GM23338 (cell line): ENCODE results near the gene MUC7. TPM values are rescaled to one million over a fixed set of nuclear protein-coding genes. Genes with fewer than 3 reads are reported as not detected.

ENCODE experiments used
- ATAC-seq: fragments of 200-7000 bp; cut with Tn5 transposase; 3 replicates; pipeline ENCODE4 v1.9.1; 2020
- DNase-seq: peaks from one replicate; pipeline ENCODE4 v3.0.0-alpha.2; 2015; ENCODE audit warnings: low spot score
- H2AFZ ChIP-seq: fragments of 200-600 bp; sonication (generic); 2 replicates; pipeline ENCODE4 v1.8.0; 2016; ENCODE audit warnings: antibody characterized with exemption, mild to moderate bottlenecking, moderate library complexity
- H3F3A ChIP-seq: fragments of 200-600 bp; sonication (generic); replicated peaks from 2 replicates; pipeline ENCODE4 v1.8.0; 2017; ENCODE audit warnings: antibody characterized with exemption, mixed run types, low read depth
- H3K27ac ChIP-seq: fragments of 200-600 bp; sonication (generic); 2 replicates; pipeline ENCODE4 v1.6.1; 2016; ENCODE audit warnings: low read depth
- H3K27me3 ChIP-seq: fragments of 200-600 bp; sonication (generic); 2 replicates; pipeline ENCODE4 v1.8.0; 2016; ENCODE audit warnings: mild to moderate bottlenecking, mixed run types, moderate library complexity; ENCODE audit not compliant: insufficient read depth
- H3K36me3 ChIP-seq: fragments of 200-600 bp; sonication (generic); 2 replicates; pipeline ENCODE4 v1.8.0; 2016; ENCODE audit warnings: mild to moderate bottlenecking; ENCODE audit not compliant: insufficient read depth
- H3K4me1 ChIP-seq: fragments of 200-600 bp; sonication (generic); 2 replicates; pipeline ENCODE4 v1.8.0; 2016; ENCODE audit warnings: mild to moderate bottlenecking, moderate library complexity; ENCODE audit not compliant: insufficient read depth
- H3K4me2 ChIP-seq: fragments of 200-600 bp; sonication (generic); 2 replicates; pipeline ENCODE4 v1.7.1; 2017; ENCODE audit warnings: mixed run types
- H3K4me3 ChIP-seq: fragments of 200-600 bp; sonication (generic); 2 replicates; pipeline ENCODE4 v1.6.1; 2016; ENCODE audit warnings: mixed run types
- H3K79me2 ChIP-seq: fragments of 200-600 bp; sonication (generic); replicated peaks from 2 replicates; pipeline ENCODE4 v1.8.0; 2017; ENCODE audit warnings: mild to moderate bottlenecking; ENCODE audit not compliant: insufficient read depth
- H3K9me2 ChIP-seq: fragments of 200-600 bp; sonication (generic); 2 replicates; pipeline ENCODE4 v1.8.0; 2017; ENCODE audit not compliant: insufficient read depth
- H4K20me1 ChIP-seq: fragments of 200-600 bp; sonication (generic); replicated peaks from 2 replicates; pipeline ENCODE4 v1.8.0; 2017; ENCODE audit warnings: mild to moderate bottlenecking; ENCODE audit not compliant: insufficient read depth
- H3K27ac Mint-ChIP-seq: 2 replicates; pipeline ENCODE4 v1.8.0; 2020; ENCODE audit warnings: inconsistent platforms, mild to moderate bottlenecking, moderate library complexity, mixed read lengths
- H3K27me3 Mint-ChIP-seq: 3 replicates; pipeline ENCODE4 v1.8.0; 2022; ENCODE audit warnings: low read depth, mild to moderate bottlenecking, moderate library complexity, mixed read lengths, inconsistent platforms; ENCODE audit not compliant: insufficient read depth, poor library complexity
- H3K36me3 Mint-ChIP-seq: 3 replicates; pipeline ENCODE4 v1.8.0; 2021; ENCODE audit warnings: low read depth, mild to moderate bottlenecking, inconsistent platforms, moderate library complexity, mixed read lengths
- H3K4me1 Mint-ChIP-seq: 3 replicates; pipeline ENCODE4 v1.8.0; 2020; ENCODE audit warnings: mild to moderate bottlenecking, inconsistent platforms, mixed read lengths
- H3K4me3 Mint-ChIP-seq: 3 replicates; pipeline ENCODE4 v1.8.0; 2021; ENCODE audit warnings: moderate library complexity, mild to moderate bottlenecking, inconsistent platforms, mixed read lengths
- H3K9me3 Mint-ChIP-seq: 3 replicates; pipeline ENCODE4 v1.8.0; 2020; ENCODE audit warnings: moderate library complexity, mild to moderate bottlenecking, inconsistent platforms, mixed read lengths
- ETS1 ChIP-seq: IDR thresholded peaks from 2 replicates; pipeline ENCODE4 v1.6.1; 2016; ENCODE audit warnings: antibody characterized with exemption
- EZH2 ChIP-seq: fragments of 200-600 bp; sonication (generic); IDR thresholded peaks from one replicate; pipeline ENCODE4 v1.8.0; 2017; ENCODE audit warnings: antibody characterized with exemption, mild to moderate bottlenecking, low read depth; ENCODE audit not compliant: unreplicated experiment
- EZH2phosphoT487 ChIP-seq: fragments of 200-600 bp; sonication (generic); IDR thresholded peaks from one replicate; pipeline ENCODE4 v1.8.1; 2018; ENCODE audit warnings: antibody characterized with exemption; ENCODE audit not compliant: unreplicated experiment
- JUNB ChIP-seq: IDR thresholded peaks from one replicate; pipeline ENCODE4 v1.6.1; 2016; ENCODE audit warnings: antibody characterized with exemption; ENCODE audit not compliant: unreplicated experiment
- REST ChIP-seq: IDR thresholded peaks from one replicate; pipeline ENCODE4 v1.6.1; 2018; ENCODE audit warnings: antibody characterized with exemption; ENCODE audit not compliant: unreplicated experiment
- ZNF331 ChIP-seq: fragments of 250-450 bp; sonication (Bioruptor Pico); IDR thresholded peaks from 2 replicates; pipeline ENCODE4 v1.5.0; 2020; ENCODE audit warnings: low read depth, mild to moderate bottlenecking, moderate library complexity
- polyA plus RNA-seq: library from polyadenylated mRNA; unstranded; fragments of >200 nt; fragmentation: Nextera tagmentation; extraction: Ambion mirVana; gene quantifications from 2 replicates; pipeline ENCODE4 v1.2.1, GENCODE V29; 2016
- total RNA-seq: library from RNA; depleted of rRNA; stranded (reverse); fragments of >200 nt; shearing (Covaris generic); gene quantifications from 2 replicates; pipeline ENCODE4 v1.2.3, GENCODE V29; 2014
- TF ChIP-seq, protein P1 (sequence below): fragments of 250-450 bp; sonication (Bioruptor Pico); IDR thresholded peaks from 2 replicates; pipeline ENCODE4 v1.5.0; 2020; ENCODE audit warnings: mild to moderate bottlenecking, moderate library complexity

MUC7 gene
- total and polyA plus RNA-seq, 2 experiments from 2014 or later: not detected

- Histone ChIP-seq H2AFZ (no peak overlapping the region), H4K20me1 (no peaks in the 10 kb centered on the region), H3K27ac (no peak overlapping the region), H3K9me2 (no peaks in the 10 kb centered on the region), H3K36me3 (no peaks in the 10 kb centered on the region), H3K27me3 (no peaks in the 10 kb centered on the region), H3K4me3 (no peak overlapping the region), H3K4me2 (no peak overlapping the region), H3F3A (no peaks in the 10 kb centered on the region), H3K4me1 (no peaks in the 10 kb centered on the region), H3K79me2 (no peaks in the 10 kb centered on the region)
- Mint-ChIP-seq H3K4me1 (no peaks in the 10 kb centered on the region), H3K9me3 (peaks cover 5% of the 10 kb centered on the region), H3K27ac (no peak overlapping the region), H3K4me3 (no peak overlapping the region), H3K36me3 (peaks cover 15% of the 10 kb centered on the region), H3K27me3 (peaks cover 2% of the 10 kb centered on the region)
- DNase-seq (no peak), ATAC-seq (no peak)
- TF ChIP-seq EZH2phosphoT487: no peak
- TF ChIP-seq EZH2: no peak
- TF ChIP-seq ETS1: no peak
- no peak for TF ChIP-seq JUNB
- no peak for TF ChIP-seq ZNF331 (CRISPR knock-in tag)
- no peak for TF ChIP-seq REST
These were observed 46.7 kb upstream of the MUC7 start for GRCh38 chr4:70425306-70425705.

DNA sequence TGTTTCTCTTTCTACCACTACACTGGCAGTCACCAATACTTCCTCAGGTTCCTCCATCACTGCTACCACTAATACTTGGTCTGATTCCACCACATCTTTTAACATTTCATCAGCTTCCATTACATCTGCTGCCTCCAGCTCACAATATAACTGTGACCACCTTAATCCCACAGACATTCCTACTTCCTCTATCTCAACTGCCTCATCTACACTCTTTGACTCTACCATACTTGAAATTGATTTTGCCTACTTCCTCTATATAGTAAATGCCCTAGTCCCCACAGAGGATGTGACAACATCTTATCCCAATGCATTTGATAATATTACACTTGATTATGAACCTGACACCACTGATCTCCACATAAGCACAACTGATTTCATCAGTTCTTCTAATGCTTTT, 45.2 kb upstream of the MUC7 start:
- H3K27me3 Mint-ChIP-seq: peaks cover 2% of the 10 kb centered on the region
- TF ChIP-seq, protein P1, sequence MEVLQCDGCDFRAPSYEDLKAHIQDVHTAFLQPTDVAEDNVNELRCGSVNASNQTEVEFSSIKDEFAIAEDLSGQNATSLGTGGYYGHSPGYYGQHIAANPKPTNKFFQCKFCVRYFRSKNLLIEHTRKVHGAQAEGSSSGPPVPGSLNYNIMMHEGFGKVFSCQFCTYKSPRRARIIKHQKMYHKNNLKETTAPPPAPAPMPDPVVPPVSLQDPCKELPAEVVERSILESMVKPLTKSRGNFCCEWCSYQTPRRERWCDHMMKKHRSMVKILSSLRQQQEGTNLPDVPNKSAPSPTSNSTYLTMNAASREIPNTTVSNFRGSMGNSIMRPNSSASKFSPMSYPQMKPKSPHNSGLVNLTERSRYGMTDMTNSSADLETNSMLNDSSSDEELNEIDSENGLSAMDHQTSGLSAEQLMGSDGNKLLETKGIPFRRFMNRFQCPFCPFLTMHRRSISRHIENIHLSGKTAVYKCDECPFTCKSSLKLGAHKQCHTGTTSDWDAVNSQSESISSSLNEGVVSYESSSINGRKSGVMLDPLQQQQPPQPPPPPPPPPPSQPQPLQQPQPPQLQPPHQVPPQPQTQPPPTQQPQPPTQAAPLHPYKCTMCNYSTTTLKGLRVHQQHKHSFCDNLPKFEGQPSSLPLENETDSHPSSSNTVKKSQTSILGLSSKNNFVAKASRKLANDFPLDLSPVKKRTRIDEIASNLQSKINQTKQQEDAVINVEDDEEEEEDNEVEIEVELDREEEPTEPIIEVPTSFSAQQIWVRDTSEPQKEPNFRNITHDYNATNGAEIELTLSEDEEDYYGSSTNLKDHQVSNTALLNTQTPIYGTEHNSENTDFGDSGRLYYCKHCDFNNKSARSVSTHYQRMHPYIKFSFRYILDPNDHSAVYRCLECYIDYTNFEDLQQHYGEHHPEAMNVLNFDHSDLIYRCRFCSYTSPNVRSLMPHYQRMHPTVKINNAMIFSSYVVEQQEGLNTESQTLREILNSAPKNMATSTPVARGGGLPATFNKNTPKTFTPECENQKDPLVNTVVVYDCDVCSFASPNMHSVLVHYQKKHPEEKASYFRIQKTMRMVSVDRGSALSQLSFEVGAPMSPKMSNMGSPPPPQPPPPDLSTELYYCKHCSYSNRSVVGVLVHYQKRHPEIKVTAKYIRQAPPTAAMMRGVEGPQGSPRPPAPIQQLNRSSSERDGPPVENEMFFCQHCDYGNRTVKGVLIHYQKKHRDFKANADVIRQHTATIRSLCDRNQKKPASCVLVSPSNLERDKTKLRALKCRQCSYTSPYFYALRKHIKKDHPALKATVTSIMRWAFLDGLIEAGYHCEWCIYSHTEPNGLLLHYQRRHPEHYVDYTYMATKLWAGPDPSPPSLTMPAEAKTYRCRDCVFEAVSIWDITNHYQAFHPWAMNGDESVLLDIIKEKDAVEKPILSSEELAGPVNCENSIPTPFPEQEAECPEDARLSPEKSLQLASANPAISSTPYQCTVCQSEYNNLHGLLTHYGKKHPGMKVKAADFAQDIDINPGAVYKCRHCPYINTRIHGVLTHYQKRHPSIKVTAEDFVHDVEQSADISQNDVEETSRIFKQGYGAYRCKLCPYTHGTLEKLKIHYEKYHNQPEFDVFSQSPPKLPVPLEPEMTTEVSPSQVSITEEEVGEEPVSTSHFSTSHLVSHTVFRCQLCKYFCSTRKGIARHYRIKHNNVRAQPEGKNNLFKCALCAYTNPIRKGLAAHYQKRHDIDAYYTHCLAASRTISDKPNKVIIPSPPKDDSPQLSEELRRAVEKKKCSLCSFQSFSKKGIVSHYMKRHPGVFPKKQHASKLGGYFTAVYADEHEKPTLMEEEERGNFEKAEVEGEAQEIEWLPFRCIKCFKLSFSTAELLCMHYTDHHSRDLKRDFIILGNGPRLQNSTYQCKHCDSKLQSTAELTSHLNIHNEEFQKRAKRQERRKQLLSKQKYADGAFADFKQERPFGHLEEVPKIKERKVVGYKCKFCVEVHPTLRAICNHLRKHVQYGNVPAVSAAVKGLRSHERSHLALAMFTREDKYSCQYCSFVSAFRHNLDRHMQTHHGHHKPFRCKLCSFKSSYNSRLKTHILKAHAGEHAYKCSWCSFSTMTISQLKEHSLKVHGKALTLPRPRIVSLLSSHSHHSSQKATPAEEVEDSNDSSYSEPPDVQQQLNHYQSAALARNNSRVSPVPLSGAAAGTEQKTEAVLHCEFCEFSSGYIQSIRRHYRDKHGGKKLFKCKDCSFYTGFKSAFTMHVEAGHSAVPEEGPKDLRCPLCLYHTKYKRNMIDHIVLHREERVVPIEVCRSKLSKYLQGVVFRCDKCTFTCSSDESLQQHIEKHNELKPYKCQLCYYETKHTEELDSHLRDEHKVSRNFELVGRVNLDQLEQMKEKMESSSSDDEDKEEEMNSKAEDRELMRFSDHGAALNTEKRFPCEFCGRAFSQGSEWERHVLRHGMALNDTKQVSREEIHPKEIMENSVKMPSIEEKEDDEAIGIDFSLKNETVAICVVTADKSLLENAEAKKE (CRISPR knock-in tag): no peak

More for the DNA sequence above, 45.2 kb upstream of the MUC7 start:
- no peak overlapping the region for H3K4me3 Mint-ChIP-seq
- no peaks in the 10 kb centered on the region for H3K4me1 Mint-ChIP-seq
- ATAC-seq: no peak
- no peaks in the 10 kb centered on the region for H3K79me2 ChIP-seq
- H3K27me3 ChIP-seq: no peaks in the 10 kb centered on the region
- H3K9me2 ChIP-seq: no peaks in the 10 kb centered on the region
- H2AFZ ChIP-seq: no peak overlapping the region
- no peak overlapping the region for H3K27ac Mint-ChIP-seq
- H3K27ac ChIP-seq: no peak overlapping the region
- no peaks in the 10 kb centered on the region for H3K4me1 ChIP-seq
- H3K36me3 ChIP-seq: no peaks in the 10 kb centered on the region
- no peak for DNase-seq
- H4K20me1 ChIP-seq: no peaks in the 10 kb centered on the region
- no peak overlapping the region for H3K4me2 ChIP-seq
- H3K36me3 Mint-ChIP-seq: peaks cover 15% of the 10 kb centered on the region
- H3F3A ChIP-seq: no peaks in the 10 kb centered on the region
- no peak overlapping the region for H3K4me3 ChIP-seq
- peaks cover under 1% of the 10 kb centered on the region for H3K9me3 Mint-ChIP-seq
